H1 (cell line): ENCODE measurements around the gene SLC35E1. TPM values are rescaled to one million over a fixed set of nuclear protein-coding genes. Genes with fewer than 3 reads are reported as not detected.

Experiments
- BRCA1 ChIP-seq: IDR thresholded peaks from 2 replicates; pipeline ENCODE4 v1.6.1; 2012; ENCODE audit warnings: low read depth, low read length, improper control_type of control experiment
- CHD7 ChIP-seq: fragments of 300-600 bp; sonication (generic); IDR thresholded peaks from 2 replicates; pipeline ENCODE4 v1.7.1; 2012; ENCODE audit warnings: low read length, moderate library complexity, mild to moderate bottlenecking, inconsistent platforms; ENCODE audit not compliant: insufficient replicate concordance
- ZNF274 ChIP-seq: IDR thresholded peaks from 2 replicates; pipeline ENCODE4 v1.7.0; 2012; ENCODE audit warnings: low read length, borderline replicate concordance; ENCODE audit errors: extremely low read depth
- polyA plus RNA-seq, 7 experiments: library from polyadenylated mRNA; depleted of rRNA in 3 of 7; stranded (reverse) in 5 of 7; unstranded in 2 of 7; fragments of >200 nt in 5 of 7; fragments of 200-250 nt in 2 of 7; gene quantifications; 1 replicate in 5 of 7; 2 replicates in 1 of 7; 4 replicates in 1 of 7; pipeline versions ENCODE4 v1.2.1 to v1.2.3, GENCODE V29; 2011 to 2013; ENCODE audit warnings: missing spikeins in 2 of 7, mixed read lengths in 2 of 7
- total RNA-seq: library from RNA; stranded (reverse); fragmentation: NEBNext Ultra II Directional; extraction: Animal tissue kit (Norgen Biotek cat#: 25700); gene quantifications from 2 replicates; pipeline ENCODE4 v1.2.1, GENCODE V29; 2021

Gene SLC35E1
- total and polyA plus RNA-seq, 2 of the 8 experiments (the other 6 are each of a cell fraction or from before 2014, with no cell fraction given) = 26.0 to 31.9 TPM

- TF ChIP-seq CHD7 (no peak), BRCA1 (no peak), ZNF274 (no peak)
- TF ChIP-seq, all 59 proteins: peak for 1
Measured at GRCh38 chr19:16591803-16592556, 19.8 kb upstream of the SLC35E1 start (continued).
